Caco-2 (cell line): ENCODE data around the gene IFNGR1. TPM values are rescaled to one million over a fixed set of nuclear protein-coding genes. Genes with fewer than 3 reads are reported as not detected.

Source experiments
- BruUV-seq: library from RNA; stranded (reverse); fragments of 400-500 nt; replicated peaks from 2 replicates; lab custom pipeline; 2021; lab: Mats Ljungman, UMichigan
- CTCF ChIA-PET: fragments of 300-600 bp; sonication (Branson Sonifier 250); formaldehyde crosslinking; loops from one replicate; lab custom pipeline; 2022; ENCODE audit warnings: antibody characterized with exemption; lab: Charles Lee
- POLR2A ChIA-PET: fragments of 300-600 bp; sonication (Branson Sonifier 250); formaldehyde crosslinking; loops from one replicate; lab custom pipeline; 2022; ENCODE audit warnings: antibody characterized with exemption; lab: Charles Lee
- DNase-seq, 2 experiments: peaks; one replicate each; pipeline versions ENCODE4 v3.0.0 to v3.0.0-alpha.2; 2020 to 2022
- H3K27me3 ChIP-seq: replicated peaks from 2 replicates; pipeline ENCODE4 v1.6.0; 2011; ENCODE audit warnings: low read length; ENCODE audit not compliant: control insufficient read depth, insufficient read depth
- H3K36me3 ChIP-seq: 2 replicates; pipeline ENCODE4 v1.5.1; 2011; ENCODE audit warnings: low read length; ENCODE audit not compliant: control insufficient read depth, insufficient read depth
- H3K4me1 ChIP-seq: fragments of 250-450 bp; sonication (Bioruptor Pico); 2 replicates; pipeline ENCODE4 v1.5.1; 2020; ENCODE audit warnings: mild to moderate bottlenecking
- H3K4me3 ChIP-seq: 2 replicates; pipeline ENCODE4 v1.5.1; 2011; ENCODE audit warnings: low read depth, mild to moderate bottlenecking, control low read depth, low read length
- H3K9me3 ChIP-seq: fragments of 250-450 bp; sonication (Bioruptor Pico); 2 replicates; pipeline ENCODE4 v1.5.1; 2020; ENCODE audit warnings: mild to moderate bottlenecking, moderate library complexity
- H3K27ac Mint-ChIP-seq: one replicate; pipeline ENCODE4 v1.8.0; 2022; ENCODE audit warnings: mixed read lengths; ENCODE audit not compliant: unreplicated experiment
- H3K27me3 Mint-ChIP-seq: one replicate; pipeline ENCODE4 v1.8.0; 2022; ENCODE audit warnings: mixed read lengths; ENCODE audit not compliant: insufficient read depth, unreplicated experiment
- H3K36me3 Mint-ChIP-seq: one replicate; pipeline ENCODE4 v1.8.0; 2022; ENCODE audit warnings: mild to moderate bottlenecking, mixed read lengths; ENCODE audit not compliant: insufficient read depth, unreplicated experiment
- H3K4me1 Mint-ChIP-seq: one replicate; pipeline ENCODE4 v1.8.0; 2022; ENCODE audit warnings: low read depth, mixed read lengths; ENCODE audit not compliant: unreplicated experiment
- H3K4me3 Mint-ChIP-seq: one replicate; pipeline ENCODE4 v1.8.0; 2022; ENCODE audit warnings: mild to moderate bottlenecking, moderate library complexity, mixed read lengths; ENCODE audit not compliant: unreplicated experiment
- H3K9me3 Mint-ChIP-seq: one replicate; pipeline ENCODE4 v1.8.0; 2022; ENCODE audit warnings: mixed read lengths; ENCODE audit not compliant: unreplicated experiment
- intact Hi-C: fragments of 100-400 bp; cut with micrococcal nuclease; formaldehyde crosslinking; loops from one replicate; pipeline ENCODE4 v1.10.0; 2022; ENCODE audit not compliant: unreplicated experiment
- total RNA-seq: library from RNA; stranded (reverse); gene quantifications from 2 replicates; pipeline ENCODE4 v1.2.3, GENCODE V29; 2022
- TF ChIP-seq, protein P1 (sequence below), 2 experiments: fragments of 200-600 bp in 1 of 2; IDR thresholded peaks; 1 replicate in 1 of 2; 2 replicates in 1 of 2; pipeline versions ENCODE4 v1.5.1 to v1.8.0; 2011 to 2022; ENCODE audit warnings: antibody characterized with exemption in 1 of 2, control low read depth in 1 of 2, inconsistent platforms in 1 of 2, low read depth in 1 of 2, low read length in 1 of 2, mild to moderate bottlenecking in 1 of 2, moderate library complexity in 1 of 2; ENCODE audit not compliant: insufficient read depth in 1 of 2, severe bottlenecking in 1 of 2, unreplicated experiment in 1 of 2

IFNGR1 gene
- total RNA-seq, 1 experiment from 2014 or later = 58.0 TPM

DNA sequence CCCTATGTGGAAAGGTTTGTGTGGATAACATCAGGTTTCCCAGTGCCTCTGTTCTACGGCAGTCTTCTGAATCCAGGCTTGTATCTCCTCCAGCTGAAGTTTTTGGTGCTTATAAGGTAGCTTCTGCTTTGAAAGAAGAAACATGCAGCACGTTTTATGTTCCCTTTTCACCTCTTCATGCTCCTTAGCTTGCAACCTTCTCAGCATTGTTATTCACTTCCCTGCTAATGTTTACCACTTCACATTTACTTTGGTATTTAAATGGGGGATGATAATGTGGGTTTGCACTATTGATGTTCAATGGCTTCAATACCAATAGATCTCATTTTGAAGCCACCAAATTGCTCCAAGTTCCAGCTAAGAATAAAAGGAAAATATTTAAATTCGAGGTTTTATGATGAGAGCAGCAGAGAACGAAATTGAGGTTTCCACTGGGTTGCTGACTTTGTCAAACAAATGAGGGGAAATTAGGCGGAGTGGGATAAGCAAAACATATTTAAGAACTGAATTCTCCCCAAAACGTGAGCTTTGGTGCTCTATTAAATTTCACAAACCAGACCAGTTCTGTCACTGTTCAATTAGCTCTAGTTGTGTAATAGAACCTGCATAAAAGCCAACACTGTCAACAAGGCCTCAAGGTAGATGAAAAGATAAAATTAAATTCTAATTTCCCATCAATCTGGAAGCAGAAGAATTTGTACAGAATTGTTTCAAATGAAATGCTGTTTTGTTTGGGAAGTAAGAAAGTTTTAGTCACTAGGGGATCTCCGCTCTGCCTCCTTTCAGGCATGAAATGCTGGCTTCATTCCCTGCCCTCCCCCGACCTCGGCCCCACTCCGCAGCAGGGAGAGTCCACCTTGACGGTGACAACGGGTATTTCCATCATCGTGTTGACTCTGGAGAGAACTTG, 47.1 kb downstream of the IFNGR1 start:
- ChIA-PET POLR2A (no interaction called here), CTCF (interaction anchor here (0.6 kb wide), 1 partner anchor 84 kb away, joined by 3 read pairs; no protein-coding TSS in a partner anchor)
- Mint-ChIP-seq H3K36me3 (no peaks in the 10 kb centered on the region), H3K4me1 (no peaks in the 10 kb centered on the region), H3K27ac (no peak overlapping the region), H3K27me3 (no peaks in the 10 kb centered on the region), H3K4me3 (no peak overlapping the region), H3K9me3 (peaks cover 10% of the 10 kb centered on the region)
- H3K36me3 ChIP-seq = no peaks in the 10 kb centered on the region
- intact Hi-C loops = no loop called here
- H3K9me3 ChIP-seq = peaks cover 12% of the 10 kb centered on the region
- TF ChIP-seq, protein P1, sequence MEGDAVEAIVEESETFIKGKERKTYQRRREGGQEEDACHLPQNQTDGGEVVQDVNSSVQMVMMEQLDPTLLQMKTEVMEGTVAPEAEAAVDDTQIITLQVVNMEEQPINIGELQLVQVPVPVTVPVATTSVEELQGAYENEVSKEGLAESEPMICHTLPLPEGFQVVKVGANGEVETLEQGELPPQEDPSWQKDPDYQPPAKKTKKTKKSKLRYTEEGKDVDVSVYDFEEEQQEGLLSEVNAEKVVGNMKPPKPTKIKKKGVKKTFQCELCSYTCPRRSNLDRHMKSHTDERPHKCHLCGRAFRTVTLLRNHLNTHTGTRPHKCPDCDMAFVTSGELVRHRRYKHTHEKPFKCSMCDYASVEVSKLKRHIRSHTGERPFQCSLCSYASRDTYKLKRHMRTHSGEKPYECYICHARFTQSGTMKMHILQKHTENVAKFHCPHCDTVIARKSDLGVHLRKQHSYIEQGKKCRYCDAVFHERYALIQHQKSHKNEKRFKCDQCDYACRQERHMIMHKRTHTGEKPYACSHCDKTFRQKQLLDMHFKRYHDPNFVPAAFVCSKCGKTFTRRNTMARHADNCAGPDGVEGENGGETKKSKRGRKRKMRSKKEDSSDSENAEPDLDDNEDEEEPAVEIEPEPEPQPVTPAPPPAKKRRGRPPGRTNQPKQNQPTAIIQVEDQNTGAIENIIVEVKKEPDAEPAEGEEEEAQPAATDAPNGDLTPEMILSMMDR (IDR thresholded peaks at IDR 0.05; ENCODE audit: insufficient read depth in 1 of 2, low read depth in 1 of 2, low read length in 1 of 2, severe bottlenecking in 1 of 2, unreplicated experiment in 1 of 2) = no peak
- peaks cover 5% of the 10 kb centered on the region; the same call in 1 of the 2 replicates for H3K4me1 ChIP-seq
- BruUV-seq = no TSS peak
- no peaks in the 10 kb centered on the region for H3K27me3 ChIP-seq
- H3K4me3 ChIP-seq = no peak overlapping the region
- no peak for DNase-seq

DNA sequence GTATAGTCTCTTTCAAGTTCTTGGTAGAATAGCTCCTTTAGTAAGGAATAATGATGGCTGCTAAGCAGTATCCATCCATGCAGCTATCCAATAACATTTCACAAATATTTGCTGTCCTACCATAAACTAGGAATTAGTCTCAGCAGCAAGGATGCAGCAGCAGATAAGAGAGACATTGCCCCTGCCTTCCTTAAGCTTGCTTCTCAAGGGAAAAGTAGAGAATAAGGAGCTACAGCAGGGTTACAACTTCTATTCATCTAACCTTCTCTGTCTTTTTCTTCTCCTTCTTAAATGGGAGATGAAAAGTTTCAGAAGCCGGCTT, 48.2 kb downstream of the IFNGR1 start:
- intact Hi-C loops = no loop called here
- Mint-ChIP-seq H3K4me3 (no peak overlapping the region), H3K27me3 (no peaks in the 10 kb centered on the region), H3K27ac (no peak overlapping the region), H3K36me3 (no peaks in the 10 kb centered on the region), H3K9me3 (peaks cover 18% of the 10 kb centered on the region), H3K4me1 (no peaks in the 10 kb centered on the region)
- Histone ChIP-seq H3K36me3 (no peaks in the 10 kb centered on the region), H3K9me3 (peaks cover 12% of the 10 kb centered on the region), H3K4me3 (no peak overlapping the region), H3K27me3 (no peaks in the 10 kb centered on the region), H3K4me1 (peaks cover 5% of the 10 kb centered on the region; the same call in 1 of the 2 replicates)
- DNase-seq = no peak
- ChIA-PET CTCF (no interaction called here), POLR2A (no interaction called here)
- TF ChIP-seq, protein P1 (IDR thresholded peaks at IDR 0.05; ENCODE audit: insufficient read depth in 1 of 2, low read depth in 1 of 2, low read length in 1 of 2, severe bottlenecking in 1 of 2, unreplicated experiment in 1 of 2) = no peak
- BruUV-seq = no TSS peak

DNA sequence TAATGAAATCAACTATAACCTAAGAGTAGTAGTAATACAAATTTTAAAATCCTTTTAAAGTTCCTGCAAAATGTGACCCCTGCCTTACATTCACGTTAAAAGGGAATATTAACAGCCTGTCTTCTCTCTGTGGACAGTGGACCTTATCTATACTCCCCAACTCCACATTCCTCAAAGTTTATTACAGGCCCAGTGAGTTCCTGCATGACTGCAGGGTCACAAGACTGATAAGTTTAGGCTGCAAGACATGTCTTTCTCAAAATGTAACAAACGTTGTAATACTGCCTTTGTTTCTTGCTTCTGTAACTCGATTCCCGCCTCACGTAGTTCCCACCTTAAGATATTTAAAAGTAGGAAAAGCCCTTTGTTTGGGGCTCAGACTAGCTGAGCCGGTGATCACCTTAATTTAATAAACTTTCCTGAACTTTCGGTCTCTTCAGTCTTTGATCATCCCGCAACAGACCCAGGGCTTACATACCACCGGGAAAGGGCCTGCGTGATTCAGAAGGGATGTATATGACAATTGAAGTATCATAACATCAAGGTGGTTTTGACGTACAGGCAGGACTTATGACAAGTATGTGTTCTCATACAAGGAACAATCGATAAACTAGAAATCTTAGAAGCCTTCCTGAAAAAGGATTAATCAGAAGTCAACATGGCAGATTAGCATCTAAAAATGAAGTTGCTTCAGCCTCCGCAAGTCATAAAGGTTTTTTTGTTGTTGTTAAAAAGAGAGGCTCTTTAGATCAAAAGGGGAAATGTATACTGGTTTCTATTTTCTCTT, 48.7 kb downstream of the IFNGR1 start:
- intact Hi-C loops = no loop called here
- H3K27ac Mint-ChIP-seq = no peak overlapping the region
- ChIA-PET POLR2A (no interaction called here), CTCF (interaction anchor here (0.7 kb wide), 1 partner anchor 141 kb away, joined by 3 read pairs; no protein-coding TSS in a partner anchor)
- Histone ChIP-seq H3K36me3 (no peaks in the 10 kb centered on the region), H3K27me3 (no peaks in the 10 kb centered on the region), H3K4me3 (no peak overlapping the region), H3K4me1 (peaks cover 5% of the 10 kb centered on the region; the same call in 1 of the 2 replicates), H3K9me3 (peaks cover 12% of the 10 kb centered on the region)
- peaks cover 23% of the 10 kb centered on the region for H3K9me3 Mint-ChIP-seq
- no peak for DNase-seq
- TF ChIP-seq, protein P1 (IDR thresholded peaks at IDR 0.05; ENCODE audit: insufficient read depth in 1 of 2, low read depth in 1 of 2, low read length in 1 of 2, severe bottlenecking in 1 of 2, unreplicated experiment in 1 of 2) = no peak
- no peaks in the 10 kb centered on the region for H3K36me3 Mint-ChIP-seq
- H3K4me3 Mint-ChIP-seq = no peak overlapping the region
- BruUV-seq = no TSS peak
- H3K4me1 Mint-ChIP-seq = no peaks in the 10 kb centered on the region
- H3K27me3 Mint-ChIP-seq = no peaks in the 10 kb centered on the region
